CD4-positive, alpha-beta T cell (primary cell): ENCODE measurements around the gene OR7C1. TPM values are rescaled to one million over a fixed set of nuclear protein-coding genes. Genes with fewer than 3 reads are reported as not detected.
"Not testable (repeated sequence)": the region's sequence is repeated elsewhere in the genome, so short reads cannot be mapped to it uniquely, and the experiment has no call there.

Experiments
- ATAC-seq: fragments of 200-7000 bp; cut with Tn5 transposase; one replicate; pipeline ENCODE4 v1.10.0; 2022; ENCODE audit warnings: mild to moderate bottlenecking; ENCODE audit not compliant: poor library complexity
- CTCF ChIA-PET: fragments of 350-600 bp; sonication (Branson Sonifier 250); formaldehyde crosslinking; loops from one replicate; lab custom pipeline; 2021; ENCODE audit warnings: antibody characterized with exemption, inconsistent platforms; lab: Charles Lee
- POLR2A ChIA-PET: fragments of 350-600 bp; sonication (Branson Sonifier 250); formaldehyde crosslinking; loops from one replicate; lab custom pipeline; 2021; ENCODE audit warnings: antibody characterized with exemption, inconsistent platforms; lab: Charles Lee
- DNase-seq, 14 experiments: peaks; one replicate each; pipeline ENCODE4 v3.0.0-alpha.2; 2013 to 2020; ENCODE audit warnings: mixed read lengths in 2 of 14
- H3K27ac ChIP-seq, 2 donors: one replicate each; pipeline versions ENCODE4 v1.5.1 to v1.7.0; 2013; ENCODE audit warnings: low read length in 2 of 2, low read depth in 1 of 2, mild to moderate bottlenecking in 1 of 2
- H3K27me3 ChIP-seq, 2 experiments: 1 replicate in 1 of 2; 2 replicates in 1 of 2; pipeline versions ENCODE4 v1.6.1 to v1.7.0; 2013; ENCODE audit warnings: low read length in 2 of 2, control low read depth in 1 of 2, mild to moderate bottlenecking in 1 of 2, moderate library complexity in 1 of 2; ENCODE audit not compliant: insufficient read depth in 2 of 2, control insufficient read depth in 1 of 2
- H3K36me3 ChIP-seq: one replicate; pipeline ENCODE4 v1.6.1; 2013; ENCODE audit warnings: low read length, control low read depth; ENCODE audit not compliant: insufficient read depth
- H3K4me1 ChIP-seq: one replicate; pipeline ENCODE4 v1.6.1; 2013; ENCODE audit warnings: low read length, control low read depth; ENCODE audit not compliant: insufficient read depth
- H3K4me3 ChIP-seq: one replicate; pipeline ENCODE4 v1.5.1; 2013; ENCODE audit warnings: mild to moderate bottlenecking, low read length, moderate library complexity
- H3K9me3 ChIP-seq, 2 experiments: 1 replicate in 1 of 2; 2 replicates in 1 of 2; pipeline versions ENCODE4 v1.6.1 to v1.7.0; 2013; ENCODE audit warnings: low read length in 2 of 2, mild to moderate bottlenecking in 2 of 2, control low read depth in 1 of 2, moderate library complexity in 1 of 2; ENCODE audit not compliant: control insufficient read depth in 1 of 2, insufficient read depth in 1 of 2
- H3K27ac Mint-ChIP-seq: one replicate; pipeline ENCODE4 v1.8.0; 2020; ENCODE audit warnings: mixed read lengths
- H3K27me3 Mint-ChIP-seq: one replicate; pipeline ENCODE4 v1.8.0; 2021; ENCODE audit warnings: mixed read lengths
- H3K36me3 Mint-ChIP-seq: one replicate; pipeline ENCODE4 v1.8.0; 2021; ENCODE audit warnings: low read depth, mixed read lengths
- H3K4me1 Mint-ChIP-seq: one replicate; pipeline ENCODE4 v1.8.0; 2021; ENCODE audit warnings: low read depth, mixed read lengths
- H3K4me3 Mint-ChIP-seq: one replicate; pipeline ENCODE4 v1.8.0; 2020; ENCODE audit warnings: mild to moderate bottlenecking, mixed read lengths
- H3K9me3 Mint-ChIP-seq: one replicate; pipeline ENCODE4 v1.8.0; 2020; ENCODE audit warnings: mixed read lengths
- CTCF ChIP-seq: fragments of 200-600 bp; IDR thresholded peaks from one replicate; pipeline ENCODE4 v1.8.0; 2022; ENCODE audit warnings: antibody characterized with exemption, mild to moderate bottlenecking
- intact Hi-C, 2 experiments: fragments of 100-400 bp; cut with DNase I in 1 of 2; cut with micrococcal nuclease in 1 of 2; formaldehyde crosslinking; loops; one replicate each; pipeline versions ENCODE4 v1.15.1 to v1.9.0; 2023 to 2025; cut with DNase I, micrococcal nuclease
- total RNA-seq, 174 experiments: library from RNA in 2 of 174; stranded (reverse) in 2 of 174; gene quantifications; one replicate each; pipeline ENCODE4 v1.2.3 and lab custom pipeline; 2021 to 2026

The OR7C1 gene
- total RNA-seq, 2 experiments from 2014 or later, result not detected

- Mint-ChIP-seq H3K27me3 (peaks cover 49% of the 10 kb centered on the region), H3K27ac (no peak overlapping the region), H3K4me3 (no peak overlapping the region), H3K9me3 (no peaks in the 10 kb centered on the region), H3K4me1 (peaks cover 12% of the 10 kb centered on the region), H3K36me3 (no peaks in the 10 kb centered on the region)
- TF ChIP-seq CTCF, result no peak
- ATAC-seq (no peak), DNase-seq (no peak)
- Histone ChIP-seq H3K27me3 (peaks cover 25 to 32% of the 10 kb centered on the region in 2 experiments), H3K9me3 (peaks cover 0 to 3% of the 10 kb centered on the region in 2 experiments), H3K36me3 (no peaks in the 10 kb centered on the region), H3K4me3 (no peak overlapping the region), H3K4me1 (peaks cover 17% of the 10 kb centered on the region), H3K27ac (no peak overlapping the region)
- POLR2A ChIA-PET, result no interaction called here
- CTCF ChIA-PET, result no interaction called here
- intact Hi-C loops, result no loop called here
Observed at GRCh38 chr19:14779151-14779550, 55.8 kb downstream of the OR7C1 start.

GRCh38 chr19:14778110-14778845 lies 56.7 kb downstream of the OR7C1 start, which contains the start of gene ADGRE2:
TSS of gene ADGRE2 (minus strand) at chr19:14778560. CDS start at chr19:14776756, 1,804 bp downstream.
- H3K4me1 ChIP-seq, result peaks cover 17% of the 10 kb centered on the region
- H3K9me3 ChIP-seq, H3K27ac Mint-ChIP-seq, CTCF ChIA-PET, H3K9me3 Mint-ChIP-seq, ATAC-seq, POLR2A ChIA-PET, H3K36me3 Mint-ChIP-seq, H3K4me3 ChIP-seq, intact Hi-C loops, H3K4me3 Mint-ChIP-seq, DNase-seq, H3K27ac ChIP-seq, H3K36me3 ChIP-seq: not testable (repeated sequence)
- peaks cover 25 to 31% of the 10 kb centered on the region in 2 experiments for H3K27me3 ChIP-seq
- peaks cover 56% of the 10 kb centered on the region for H3K27me3 Mint-ChIP-seq
- H3K4me1 Mint-ChIP-seq, result peaks cover 12% of the 10 kb centered on the region

GRCh38 chr19:14777645-14778044 lies 57.3 kb downstream of the OR7C1 start:
- Histone ChIP-seq H3K4me1 (peaks cover 17% of the 10 kb centered on the region), H3K27me3 (peaks cover 25 to 28% of the 10 kb centered on the region in 2 experiments)
- Mint-ChIP-seq H3K4me1 (peaks cover 12% of the 10 kb centered on the region), H3K27me3 (peaks cover 50% of the 10 kb centered on the region)
- H3K36me3 Mint-ChIP-seq, H3K36me3 ChIP-seq, H3K27ac ChIP-seq, ATAC-seq, H3K9me3 ChIP-seq, H3K9me3 Mint-ChIP-seq, H3K4me3 Mint-ChIP-seq, H3K4me3 ChIP-seq, DNase-seq, H3K27ac Mint-ChIP-seq, CTCF ChIA-PET, intact Hi-C loops, POLR2A ChIA-PET: not testable (repeated sequence)

- Histone ChIP-seq H3K36me3 (no peaks in the 10 kb centered on the region), H3K27me3 (peaks cover 25 to 28% of the 10 kb centered on the region in 2 experiments), H3K9me3 (peaks cover 0 to 3% of the 10 kb centered on the region in 2 experiments), H3K27ac (no peak overlapping the region), H3K4me3 (peak overlapping the region; percentile 55), H3K4me1 (peaks cover 17% of the 10 kb centered on the region)
- Mint-ChIP-seq H3K9me3 (no peaks in the 10 kb centered on the region), H3K4me3 (peak overlapping the region; percentile 45), H3K27ac (no peak overlapping the region), H3K4me1 (peaks cover 12% of the 10 kb centered on the region), H3K36me3 (no peaks in the 10 kb centered on the region), H3K27me3 (peaks cover 50% of the 10 kb centered on the region)
- peak in 2 of 14 experiments; percentile 35 to 42 for DNase-seq
- no peak for ATAC-seq
- intact Hi-C loops, result no loop called here
- CTCF ChIA-PET, result no interaction called here
- POLR2A ChIA-PET, result no interaction called here
- TF ChIP-seq CTCF, result no peak
Observed at GRCh38 chr19:14775869-14776586, 59.0 kb downstream of the OR7C1 start.

GRCh38 chr19:14775326-14775725 lies 59.7 kb downstream of the OR7C1 start:
- Histone ChIP-seq H3K4me3 (peak overlapping the region; percentile 55), H3K4me1 (peaks cover 17% of the 10 kb centered on the region), H3K27me3 (peaks cover 25 to 28% of the 10 kb centered on the region in 2 experiments)
- H3K27ac Mint-ChIP-seq, H3K36me3 Mint-ChIP-seq, H3K9me3 Mint-ChIP-seq, POLR2A ChIA-PET, ATAC-seq, H3K36me3 ChIP-seq, H3K27ac ChIP-seq, H3K9me3 ChIP-seq, DNase-seq, intact Hi-C loops, CTCF ChIA-PET, H3K4me3 Mint-ChIP-seq: not testable (repeated sequence)
- Mint-ChIP-seq H3K4me1 (peaks cover 12% of the 10 kb centered on the region), H3K27me3 (peaks cover 47% of the 10 kb centered on the region)
